Stimulated activated CD8-positive, alpha-beta memory T cell treated with anti-CD3 and anti-CD28 coated beads, Interleukin-15, amount 100 ng/mL, for 1 hour (primary cell): ENCODE results near the gene AMIGO3.

Experiments used
- DNase-seq: peaks from one replicate; pipeline ENCODE4 v3.0.0-alpha.2; 2020; ENCODE audit warnings: low read depth

AMIGO3 gene

GRCh38 chr3:49724586-49724985, 5.1 kb upstream of the AMIGO3 start:
- no peak for DNase-seq

GRCh38 chr3:49723628-49724551, 4.4 kb upstream of the AMIGO3 start, which contains the start of gene GMPPB:
GMPPB (minus strand) TSS chr3:49723951; CDS start chr3:49723726, 225 bp downstream.
- DNase-seq, result peak; percentile 78

GRCh38 chr3:49723296-49723627, 3.8 kb upstream of the AMIGO3 start:
- DNase-seq, result no peak

- DNase-seq, result no peak
These were observed 3.4 kb upstream of the AMIGO3 start for GRCh38 chr3:49722896-49723295.

GRCh38 chr3:49721896-49722781, 2.7 kb upstream of the AMIGO3 start:
- no peak for DNase-seq

GRCh38 chr3:49721596-49721895, 2.1 kb upstream of the AMIGO3 start:
- no peak for DNase-seq

- DNase-seq, result no peak
These were observed 1.5 kb upstream of the AMIGO3 start for GRCh38 chr3:49720855-49721595.

- no peak for DNase-seq
These were observed 648 bp downstream of the AMIGO3 start for GRCh38 chr3:49718858-49719213.

- no peak for DNase-seq
These were observed 1.3 kb downstream of the AMIGO3 start for GRCh38 chr3:49717959-49718857.

GRCh38 chr3:49717211-49717958, 2.1 kb downstream of the AMIGO3 start:
- no peak for DNase-seq

GRCh38 chr3:49716691-49717210, 2.7 kb downstream of the AMIGO3 start:
- no peak for DNase-seq

GRCh38 chr3:49716169-49716568, 3.3 kb downstream of the AMIGO3 start:
- no peak for DNase-seq

- no peak for DNase-seq
These were observed 3.8 kb downstream of the AMIGO3 start for GRCh38 chr3:49715611-49716121.

- DNase-seq, result no peak
These were observed 4.5 kb downstream of the AMIGO3 start for GRCh38 chr3:49714728-49715550.

GRCh38 chr3:49713336-49714105, 6.0 kb downstream of the AMIGO3 start:
- no peak for DNase-seq

GRCh38 chr3:49712631-49713317, 6.7 kb downstream of the AMIGO3 start:
- no peak for DNase-seq

GRCh38 chr3:49712166-49712565, 7.3 kb downstream of the AMIGO3 start:
- no peak for DNase-seq

- no peak for DNase-seq
These were observed 8.0 kb downstream of the AMIGO3 start for GRCh38 chr3:49711489-49711888.
